ENCODE data around the gene FAM32A.
A peak's percentile ranks its signal among the peaks of the same experiment; 100 is the strongest.

FAM32A gene

DNA sequence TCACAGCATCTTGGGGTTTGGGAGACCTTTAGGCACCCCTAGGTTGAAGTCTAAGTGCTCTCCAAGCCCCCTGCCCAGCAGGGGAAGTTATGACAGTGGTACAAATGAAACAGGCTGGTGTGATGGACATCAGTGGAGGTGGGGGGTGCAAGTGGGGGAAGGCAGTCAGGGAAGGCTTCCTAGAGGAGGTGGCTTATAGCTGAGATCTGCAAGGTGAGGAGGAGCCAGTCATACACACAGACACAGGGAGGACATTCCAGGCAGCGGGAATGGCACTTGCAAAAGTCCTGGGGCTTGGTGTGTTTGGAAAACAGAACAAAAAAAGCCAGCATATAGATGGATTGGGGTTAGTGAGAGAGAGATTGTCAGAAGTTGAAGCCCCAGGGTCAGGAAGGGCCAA, 30.1 kb upstream of the FAM32A start:
- DNase-seq (ENCODE audit: low read depth) = no peak
- TF ChIP-seq, protein P1, sequence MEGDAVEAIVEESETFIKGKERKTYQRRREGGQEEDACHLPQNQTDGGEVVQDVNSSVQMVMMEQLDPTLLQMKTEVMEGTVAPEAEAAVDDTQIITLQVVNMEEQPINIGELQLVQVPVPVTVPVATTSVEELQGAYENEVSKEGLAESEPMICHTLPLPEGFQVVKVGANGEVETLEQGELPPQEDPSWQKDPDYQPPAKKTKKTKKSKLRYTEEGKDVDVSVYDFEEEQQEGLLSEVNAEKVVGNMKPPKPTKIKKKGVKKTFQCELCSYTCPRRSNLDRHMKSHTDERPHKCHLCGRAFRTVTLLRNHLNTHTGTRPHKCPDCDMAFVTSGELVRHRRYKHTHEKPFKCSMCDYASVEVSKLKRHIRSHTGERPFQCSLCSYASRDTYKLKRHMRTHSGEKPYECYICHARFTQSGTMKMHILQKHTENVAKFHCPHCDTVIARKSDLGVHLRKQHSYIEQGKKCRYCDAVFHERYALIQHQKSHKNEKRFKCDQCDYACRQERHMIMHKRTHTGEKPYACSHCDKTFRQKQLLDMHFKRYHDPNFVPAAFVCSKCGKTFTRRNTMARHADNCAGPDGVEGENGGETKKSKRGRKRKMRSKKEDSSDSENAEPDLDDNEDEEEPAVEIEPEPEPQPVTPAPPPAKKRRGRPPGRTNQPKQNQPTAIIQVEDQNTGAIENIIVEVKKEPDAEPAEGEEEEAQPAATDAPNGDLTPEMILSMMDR (IDR thresholded peaks at IDR 0.05; ENCODE audit: low read length, missing control alignments) = no peak
- no peak overlapping the region for H3K4me3 ChIP-seq (replicated peaks; ENCODE audit: low read depth, low read length)

DNA sequence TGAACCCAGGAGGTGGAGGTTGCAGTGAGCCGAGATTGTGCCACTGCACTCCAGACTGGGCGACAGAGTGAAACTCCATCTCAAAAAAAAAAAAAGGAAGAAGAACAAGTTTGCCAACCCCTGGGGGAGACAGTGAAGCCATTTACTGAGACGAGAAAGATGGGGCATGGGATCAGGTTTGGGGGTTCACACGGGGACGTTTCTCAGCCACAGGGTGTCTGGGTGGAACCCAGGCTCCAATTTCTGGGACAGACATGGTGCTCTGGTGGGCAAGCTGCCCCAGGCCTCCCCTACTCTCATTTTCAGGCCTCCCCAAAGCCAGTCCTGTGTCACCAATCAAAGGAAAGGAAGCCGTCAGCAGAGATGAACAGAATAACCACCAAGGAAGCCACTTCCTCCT, 28.3 kb upstream of the FAM32A start:
- TF ChIP-seq, protein P1 (IDR thresholded peaks at IDR 0.05; ENCODE audit: low read length, missing control alignments) = no peak
- no peak for DNase-seq (ENCODE audit: low read depth)
- H3K4me3 ChIP-seq (replicated peaks; ENCODE audit: low read depth, low read length) = no peak overlapping the region

DNA sequence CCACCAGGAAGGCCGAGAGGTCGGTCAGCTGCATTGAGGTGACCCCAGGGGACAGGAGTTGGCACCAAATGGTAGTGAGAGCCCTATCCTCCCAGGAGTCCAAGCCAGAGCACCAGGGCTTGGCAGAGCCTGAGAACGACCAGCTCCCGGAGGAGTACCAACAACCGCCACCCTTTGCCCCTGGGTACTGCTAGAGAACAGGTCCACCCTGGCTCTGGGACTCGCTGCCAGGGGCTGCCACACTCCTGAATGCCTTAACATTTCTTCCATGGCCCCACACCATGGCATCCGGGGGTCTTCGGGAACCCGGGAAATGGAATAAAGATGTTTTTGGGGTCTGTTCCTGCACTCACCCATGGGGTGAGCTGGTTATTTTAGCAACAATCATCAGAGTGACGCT, 27.6 kb upstream of the FAM32A start:
- H3K4me3 ChIP-seq (replicated peaks; ENCODE audit: low read depth, low read length) = no peak overlapping the region
- DNase-seq (ENCODE audit: low read depth) = no peak
- TF ChIP-seq, protein P1 (IDR thresholded peaks at IDR 0.05; ENCODE audit: low read length, missing control alignments) = no peak

DNA sequence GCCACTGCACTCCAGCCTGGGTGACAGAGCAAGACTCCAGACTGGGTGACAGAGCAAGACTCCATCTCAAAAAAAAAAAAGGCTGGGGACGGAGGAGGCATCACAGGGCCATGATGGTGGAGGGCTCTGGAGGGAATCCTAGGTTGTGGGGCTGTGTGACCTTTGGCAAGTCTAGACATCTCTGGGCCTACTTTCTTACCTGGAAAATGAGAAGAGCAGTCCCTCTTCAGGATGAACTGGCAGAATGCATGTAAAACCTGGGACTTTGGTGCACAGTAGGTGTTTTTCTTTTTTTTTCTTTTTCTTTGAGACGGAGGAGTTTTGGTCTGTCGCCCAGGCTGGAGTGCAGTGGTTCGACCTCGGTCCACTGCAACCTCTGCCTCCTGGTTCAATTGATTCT, 25.6 kb upstream of the FAM32A start:
- DNase-seq (ENCODE audit: low read depth) = no peak
- no peak overlapping the region for H3K4me3 ChIP-seq (replicated peaks; ENCODE audit: low read depth, low read length)
- TF ChIP-seq, protein P1 (IDR thresholded peaks at IDR 0.05; ENCODE audit: low read length, missing control alignments) = no peak

DNA sequence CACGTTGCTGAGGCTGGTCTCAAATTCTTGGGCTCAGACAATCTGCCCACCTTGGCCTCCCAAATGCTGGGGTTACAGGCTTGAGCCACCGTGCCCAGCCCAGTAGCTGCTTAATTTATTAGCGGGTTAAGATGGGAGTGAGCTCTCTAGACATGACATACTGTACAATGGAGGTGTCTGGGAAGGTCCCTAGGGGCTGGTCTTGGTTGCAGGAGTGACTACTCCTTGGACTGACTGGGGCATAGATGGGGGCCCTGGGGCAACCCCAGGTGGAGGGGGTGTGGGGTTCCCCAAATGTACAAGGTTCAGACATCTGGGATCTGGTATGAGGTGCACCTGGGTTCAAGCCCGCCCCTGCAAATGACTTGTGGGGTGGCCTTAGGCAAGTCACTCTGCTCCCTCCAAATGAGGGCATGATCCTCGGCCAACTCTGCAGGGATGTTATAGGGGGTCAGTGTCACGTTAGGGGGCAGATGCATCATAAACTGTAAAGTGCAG, 24.7 kb upstream of the FAM32A start:
- no peak for DNase-seq (ENCODE audit: low read depth)
- H3K4me3 ChIP-seq (replicated peaks; ENCODE audit: low read depth, low read length) = no peak overlapping the region
- TF ChIP-seq, protein P1 (IDR thresholded peaks at IDR 0.05; ENCODE audit: low read length, missing control alignments) = no peak

DNA sequence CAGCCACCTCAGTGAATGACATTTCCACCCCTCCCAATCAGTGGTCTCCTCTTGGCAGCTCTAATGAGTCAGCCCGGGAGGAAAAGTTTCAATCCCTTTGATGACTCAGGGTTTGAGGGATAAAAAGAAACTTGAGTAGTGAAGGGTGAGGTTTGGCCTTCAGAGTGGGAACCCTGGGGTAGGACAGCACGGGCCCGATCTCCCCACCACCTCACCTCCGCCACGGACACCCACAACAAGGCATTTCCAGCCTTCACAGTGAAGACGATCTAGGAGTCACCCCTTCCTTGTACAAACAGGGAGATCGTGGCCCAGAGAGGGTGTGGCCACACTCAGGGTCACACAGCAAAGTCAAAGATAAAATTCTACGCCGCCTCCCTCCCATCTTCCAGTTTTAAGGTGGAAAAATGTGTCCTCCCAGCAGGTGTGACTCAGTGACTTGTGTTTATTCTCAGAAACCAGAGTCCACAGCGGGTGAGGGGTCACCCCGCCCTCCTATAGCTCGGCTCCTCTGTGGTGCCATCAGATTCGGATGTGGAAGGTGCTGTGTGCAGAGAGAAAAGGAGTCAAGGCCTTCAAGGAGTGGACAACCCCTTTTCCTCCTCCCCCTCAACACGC, 24.2 kb upstream of the FAM32A start:
- TF ChIP-seq, protein P1 (IDR thresholded peaks at IDR 0.05; ENCODE audit: low read length, missing control alignments) = no peak
- peak; percentile 40 for DNase-seq (ENCODE audit: low read depth)
- no peak overlapping the region for H3K4me3 ChIP-seq (replicated peaks; ENCODE audit: low read depth, low read length)

DNA sequence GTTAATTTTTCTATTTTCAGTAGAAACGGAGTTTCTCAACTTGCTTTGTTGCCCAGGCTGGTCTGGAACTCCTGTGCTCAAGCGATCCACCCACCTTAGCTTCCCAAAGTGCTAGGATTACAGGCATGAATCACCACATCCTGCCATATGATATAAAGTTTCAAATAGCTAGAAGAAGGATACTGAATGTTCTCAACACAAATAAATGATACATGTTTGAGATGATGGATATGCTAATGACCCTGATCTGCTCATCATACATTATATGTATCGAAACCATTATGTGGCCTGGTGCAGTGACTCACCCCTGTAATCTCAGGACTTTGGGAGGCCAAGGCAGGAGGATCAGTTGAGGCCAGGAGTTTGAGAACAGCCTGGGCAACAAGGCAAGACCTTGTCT, 23.4 kb upstream of the FAM32A start:
- TF ChIP-seq, protein P1 (IDR thresholded peaks at IDR 0.05; ENCODE audit: low read length, missing control alignments) = no peak
- no peak overlapping the region for H3K4me3 ChIP-seq (replicated peaks; ENCODE audit: low read depth, low read length)
- DNase-seq (ENCODE audit: low read depth) = peak; percentile 66

All from fibroblast of pulmonary artery (primary cell).